GM11168 (cell line): ENCODE data around the gene MED27.
"Not testable (repeated sequence)": the region's sequence is repeated elsewhere in the genome, so short reads cannot be mapped to it uniquely, and the experiment has no call there.

Source experiments
- in situ Hi-C: fragments of 300-500 bp; cut with MboI; formaldehyde crosslinking; loops from one replicate; pipeline ENCODE4 v1.12.0; 2022; ENCODE audit warnings: low sequenced_read_pairs; ENCODE audit not compliant: unreplicated experiment

Gene MED27

DNA sequence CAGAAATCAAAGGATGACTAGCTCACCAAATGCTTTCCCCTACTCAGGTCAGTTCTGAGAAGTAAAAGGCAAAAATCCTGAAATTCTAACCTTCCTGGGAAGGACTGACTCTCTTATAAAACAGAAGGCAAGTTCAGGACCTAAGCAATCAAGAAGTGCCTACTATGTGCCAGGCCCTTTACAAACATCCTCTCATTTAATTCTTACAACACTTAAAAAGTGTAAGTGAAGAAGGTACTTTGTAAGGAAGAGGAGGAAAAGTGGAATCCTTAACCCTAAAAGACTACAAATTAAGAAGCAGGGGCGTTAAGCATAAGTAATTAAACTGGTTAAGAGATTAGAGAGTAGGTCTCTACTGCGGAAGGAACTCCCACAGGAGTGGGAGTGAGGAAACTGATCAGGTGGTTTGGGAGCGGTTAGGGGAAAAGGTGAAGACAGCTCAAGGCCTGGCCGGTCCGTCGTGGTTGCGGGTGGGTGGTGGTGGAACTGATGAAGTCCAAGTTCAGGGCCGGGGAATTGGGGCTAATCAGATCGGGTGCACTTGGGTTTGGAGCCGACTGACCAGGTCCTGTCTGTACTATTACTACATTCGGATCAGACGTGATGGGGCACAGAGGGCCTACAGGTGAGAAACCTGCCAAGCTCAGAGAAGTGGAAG lies 839 bp downstream of the MED27 start:
- in situ Hi-C loops: no loop called here

DNA sequence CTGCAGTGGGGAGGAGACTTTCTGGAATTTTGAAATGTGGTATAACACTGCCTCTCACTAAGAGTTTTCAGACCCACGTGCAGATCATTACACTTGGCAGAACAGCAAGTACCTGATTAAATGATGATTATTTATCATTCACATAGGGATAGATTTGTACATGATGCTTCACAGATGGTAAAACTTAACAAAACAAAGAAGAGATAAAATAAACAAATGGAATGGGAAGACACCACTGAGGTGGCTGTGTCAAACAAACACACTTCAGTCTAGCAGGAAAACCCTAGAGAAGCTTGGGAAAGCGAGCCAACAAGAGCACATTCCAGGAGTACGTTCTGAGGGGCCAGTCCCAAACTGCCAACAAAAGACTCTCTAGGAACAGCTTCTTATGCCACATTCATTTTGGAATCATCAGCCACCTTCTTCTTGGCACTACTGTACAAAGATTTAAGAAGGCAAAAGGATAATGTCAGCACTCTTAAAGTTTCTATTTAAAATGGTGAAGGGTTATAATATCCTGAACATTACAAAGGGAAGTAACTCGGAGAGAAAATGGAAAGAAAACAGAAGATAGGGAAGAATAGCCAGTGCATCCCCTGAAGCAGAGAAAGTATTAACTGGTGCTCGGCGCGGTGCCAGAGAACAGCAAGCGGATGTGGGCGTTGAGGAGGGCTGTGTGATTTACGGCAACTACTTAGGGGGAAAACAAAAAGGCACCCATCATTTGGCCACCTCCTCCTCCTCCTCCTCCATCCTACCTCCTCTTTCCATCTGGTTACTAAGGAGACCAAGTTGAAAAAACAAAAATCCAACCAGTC lies 1.6 kb downstream of the MED27 start:
- in situ Hi-C loops: no loop called here

DNA sequence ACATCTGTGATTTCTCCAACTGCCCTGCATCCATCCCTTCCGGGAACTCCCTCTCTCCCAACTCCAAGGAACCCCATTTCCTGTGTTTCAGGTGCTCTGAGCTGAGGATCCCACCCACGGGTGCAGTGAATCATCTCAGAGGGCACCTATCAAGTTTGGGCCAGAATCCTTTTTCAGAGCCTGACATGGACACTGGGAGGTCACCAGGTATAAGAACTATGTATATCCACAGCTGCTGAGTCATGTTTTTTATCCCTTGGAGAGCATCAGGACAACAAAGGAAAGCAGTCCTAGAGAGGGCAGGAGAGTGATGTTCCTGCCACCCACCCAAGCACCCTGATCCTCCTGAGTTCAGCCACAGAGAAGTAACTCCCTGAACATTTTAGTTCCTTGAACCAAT lies 3.8 kb downstream of the MED27 start:
- in situ Hi-C loops: no loop called here

DNA sequence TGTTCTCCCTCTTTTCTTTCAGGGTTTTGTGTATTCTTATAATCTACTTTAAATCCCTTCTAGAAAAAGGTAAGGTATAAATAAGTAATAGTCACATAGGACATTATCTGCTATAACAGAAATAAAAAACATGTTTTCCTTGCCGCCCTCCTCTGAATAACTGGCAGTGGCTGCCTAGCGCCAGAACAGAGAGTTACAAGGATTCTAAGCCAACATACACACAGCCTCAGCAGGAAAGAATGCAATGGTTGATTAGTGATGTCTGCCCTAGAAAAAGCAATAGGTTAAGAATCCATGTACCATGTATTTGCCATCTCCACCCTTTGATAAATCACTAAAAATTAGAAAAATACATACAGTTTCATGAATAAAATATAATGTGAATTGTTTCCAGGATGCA lies 4.9 kb downstream of the MED27 start:
- in situ Hi-C loops: no loop called here

DNA sequence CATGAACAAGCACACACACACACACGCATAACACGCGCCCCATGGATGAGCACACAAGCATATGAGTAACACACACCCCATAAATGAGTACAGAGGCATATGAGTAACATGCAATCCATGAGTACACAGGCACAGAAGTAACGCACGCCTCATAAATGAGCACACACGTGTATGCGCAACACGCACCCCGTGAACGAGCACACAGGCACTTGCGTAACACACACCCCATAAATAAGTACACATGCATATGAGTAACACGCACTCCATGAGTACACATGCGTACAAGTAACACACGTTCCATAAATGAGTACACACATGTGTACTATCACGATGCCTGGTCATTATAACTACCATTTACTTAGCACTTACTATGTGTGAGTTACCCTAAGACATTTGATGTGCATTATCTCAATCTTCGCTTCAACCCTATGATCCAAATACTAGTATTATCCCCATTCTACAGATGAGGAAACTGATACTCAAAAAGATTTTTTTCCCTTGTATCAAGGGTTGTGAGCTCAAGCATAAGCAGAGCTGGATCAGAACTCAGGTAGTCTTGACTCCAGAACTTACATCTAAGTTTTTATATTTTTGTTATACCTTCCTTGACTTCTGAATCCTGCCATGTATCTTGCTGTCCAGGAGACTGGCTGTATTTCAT lies 7.7 kb downstream of the MED27 start:
- in situ Hi-C loops: no loop called here

DNA sequence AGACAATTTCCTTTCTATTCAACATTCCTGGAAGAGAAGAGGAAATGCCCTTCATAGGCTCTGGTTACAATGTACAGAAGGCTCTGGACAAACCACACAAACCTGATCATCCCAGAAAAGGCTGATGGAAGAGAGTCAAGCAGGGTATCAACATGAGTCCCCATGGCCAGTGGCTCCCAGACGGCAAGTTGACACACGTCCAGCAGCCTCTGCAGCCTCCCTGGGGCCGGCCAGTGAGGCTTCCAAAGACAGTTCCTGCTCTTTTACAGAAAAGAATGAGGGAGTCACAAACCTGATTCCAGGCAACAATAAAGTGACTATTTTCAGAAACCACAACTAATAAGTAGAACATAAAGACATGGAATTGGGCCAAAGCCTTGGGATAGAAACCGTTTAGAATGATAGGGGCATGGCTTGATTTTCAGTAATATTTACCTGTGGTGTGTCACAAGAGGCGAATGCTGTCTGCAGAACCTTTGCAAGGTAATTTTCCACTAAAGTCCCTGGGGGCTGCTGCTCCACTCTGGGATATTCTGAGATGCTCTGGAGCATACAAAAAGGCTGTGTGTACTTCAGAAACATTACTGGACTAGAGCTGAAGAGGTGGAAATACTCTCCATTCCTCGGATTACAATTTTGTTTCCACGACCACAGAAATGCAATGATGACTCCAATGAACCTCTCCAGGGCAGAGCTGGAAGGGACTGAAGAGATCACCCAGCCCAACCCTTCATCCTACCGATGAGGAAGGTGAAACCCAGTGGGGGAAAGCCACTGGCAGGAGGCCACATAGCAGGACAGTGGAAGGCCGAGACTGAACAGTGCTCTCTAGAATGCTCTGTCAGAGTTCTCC lies 10.4 kb downstream of the MED27 start:
- in situ Hi-C loops: no loop called here

DNA sequence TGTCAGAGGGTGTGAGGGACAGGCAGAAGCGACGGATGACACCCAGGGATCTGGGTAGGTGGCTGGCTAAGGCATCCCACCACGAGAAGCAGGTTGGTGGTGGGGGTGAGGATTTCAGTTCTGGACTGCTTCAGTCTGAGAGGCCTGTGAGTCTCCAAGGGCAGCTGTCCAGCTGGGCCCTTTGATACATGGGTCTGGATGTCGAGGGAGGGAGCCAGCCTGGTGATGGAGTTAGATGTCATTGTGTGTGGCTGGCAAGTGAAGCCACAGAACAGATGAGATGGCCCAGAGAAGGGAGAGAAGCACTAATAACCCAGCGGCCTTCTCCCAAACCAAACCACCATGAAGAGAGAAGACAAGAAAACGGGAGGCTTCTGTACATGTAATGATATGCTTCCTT lies 11.1 kb downstream of the MED27 start:
- in situ Hi-C loops: no loop called here

DNA sequence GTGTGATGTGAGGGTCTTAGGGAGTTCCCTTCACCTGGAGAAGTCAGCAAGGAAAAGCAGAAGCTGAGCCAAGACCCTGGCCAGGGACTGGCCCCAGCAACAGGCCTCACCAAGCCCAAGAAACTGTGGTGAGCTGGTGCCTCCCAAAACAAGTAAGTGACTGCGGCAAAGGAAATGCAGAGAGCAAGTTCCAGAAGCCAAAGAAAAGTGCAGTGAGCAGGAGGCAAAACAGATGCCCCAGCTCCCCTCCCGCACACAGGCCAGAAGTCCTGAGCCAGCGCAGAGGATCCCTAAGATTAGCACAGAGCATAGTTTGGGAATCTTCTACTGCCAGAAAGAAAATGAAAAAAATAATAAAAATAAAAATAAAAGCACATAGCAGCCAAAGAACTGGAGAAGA lies 13.2 kb downstream of the MED27 start:
- in situ Hi-C loops: no loop called here

DNA sequence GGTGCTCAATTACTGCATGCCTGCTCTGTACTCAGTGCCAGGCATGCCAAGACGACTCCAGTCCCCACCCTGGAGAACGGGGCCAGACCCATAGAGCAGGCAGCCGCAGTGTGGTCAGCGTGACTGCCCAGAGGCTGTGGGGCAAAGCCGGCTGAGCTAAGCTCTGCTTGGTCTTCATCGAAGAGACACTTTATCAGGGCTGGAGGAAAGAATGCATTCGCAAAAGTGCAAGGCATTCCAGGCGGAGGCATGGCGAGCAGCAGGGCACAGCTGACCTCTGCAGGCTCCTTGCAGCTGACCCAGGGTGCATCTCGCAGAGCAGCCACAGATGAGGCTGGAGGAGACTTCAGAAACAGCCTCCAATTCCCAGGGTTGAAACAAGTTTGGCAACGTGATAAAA lies 13.6 kb downstream of the MED27 start:
- in situ Hi-C loops: no loop called here

DNA sequence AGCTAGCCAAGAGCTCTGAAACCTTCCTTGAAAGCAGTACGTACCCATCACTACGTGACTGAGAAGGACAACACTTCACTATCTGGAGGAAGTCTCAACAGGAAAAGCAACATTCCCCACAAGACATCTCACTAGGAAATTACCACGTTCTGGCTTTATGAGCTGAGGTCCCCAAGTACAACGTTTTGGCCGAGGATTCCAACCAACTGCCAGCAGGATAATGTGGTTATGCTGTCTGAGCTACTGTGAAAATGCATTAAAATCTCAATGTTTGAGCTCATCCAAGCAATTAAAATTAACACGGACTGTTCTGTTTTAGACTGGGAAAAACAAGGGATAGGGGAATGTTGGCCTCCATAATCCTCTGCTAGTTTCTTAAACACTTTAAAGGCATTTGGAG lies 16.4 kb downstream of the MED27 start:
- in situ Hi-C loops: no loop called here

DNA sequence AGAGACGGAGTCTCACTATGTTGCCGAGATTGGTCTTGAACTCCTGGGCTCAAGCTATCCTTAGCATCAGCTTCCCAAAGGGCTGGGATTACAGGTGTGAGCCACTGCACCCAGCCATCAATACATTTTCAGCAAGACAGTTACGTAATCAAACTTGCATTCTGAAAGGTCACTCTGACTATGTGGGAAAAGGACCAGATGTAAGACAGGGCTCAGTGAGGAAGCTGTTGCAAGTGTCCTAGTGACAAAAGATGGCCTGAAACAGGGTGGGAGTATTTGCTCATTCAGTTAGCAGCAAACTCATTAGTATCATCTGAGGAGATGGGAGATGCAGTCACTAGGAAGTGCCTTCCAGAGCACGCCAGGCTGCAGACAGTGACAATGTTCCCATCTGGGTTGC lies 16.9 kb downstream of the MED27 start:
- in situ Hi-C loops: no loop called here

DNA sequence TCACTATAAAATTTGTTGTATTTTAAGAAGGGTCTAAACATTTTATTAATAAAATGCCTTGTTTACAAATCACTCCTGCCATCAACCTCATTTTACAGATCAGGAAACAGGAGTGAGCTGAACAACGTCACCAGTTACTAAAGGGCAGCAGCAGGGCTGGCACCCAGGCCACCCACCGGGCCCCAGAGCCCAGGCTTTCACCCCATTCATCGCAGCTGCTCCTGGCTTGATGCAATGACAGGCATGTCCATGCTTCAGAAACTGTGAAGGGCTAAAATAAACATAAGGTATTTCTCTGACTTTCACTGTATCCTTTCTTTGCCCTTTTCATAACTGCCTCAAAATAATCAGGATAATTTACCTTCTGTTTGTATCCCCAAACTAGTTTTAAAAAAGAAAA lies 18.1 kb downstream of the MED27 start:
- in situ Hi-C loops: no loop called here

DNA sequence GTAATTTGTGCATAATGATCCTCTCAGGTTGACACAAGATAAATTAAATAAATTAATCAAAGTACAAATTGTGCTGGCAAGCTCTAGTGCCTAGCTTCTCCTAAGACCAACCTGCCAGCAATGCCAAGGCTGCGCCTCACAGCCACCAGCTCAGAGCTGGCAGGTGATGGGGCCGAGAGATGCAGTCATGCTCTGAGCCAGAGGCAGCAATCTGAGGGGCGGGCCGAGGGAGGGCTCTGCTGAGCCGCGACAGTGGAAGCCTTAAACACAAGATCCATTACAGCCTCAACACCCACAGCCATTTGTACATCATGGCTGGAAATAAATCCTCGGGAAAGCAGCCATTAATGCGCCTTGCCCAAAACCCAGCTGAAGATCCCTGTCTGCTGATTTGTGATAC lies 20.3 kb downstream of the MED27 start:
- in situ Hi-C loops: no loop called here

DNA sequence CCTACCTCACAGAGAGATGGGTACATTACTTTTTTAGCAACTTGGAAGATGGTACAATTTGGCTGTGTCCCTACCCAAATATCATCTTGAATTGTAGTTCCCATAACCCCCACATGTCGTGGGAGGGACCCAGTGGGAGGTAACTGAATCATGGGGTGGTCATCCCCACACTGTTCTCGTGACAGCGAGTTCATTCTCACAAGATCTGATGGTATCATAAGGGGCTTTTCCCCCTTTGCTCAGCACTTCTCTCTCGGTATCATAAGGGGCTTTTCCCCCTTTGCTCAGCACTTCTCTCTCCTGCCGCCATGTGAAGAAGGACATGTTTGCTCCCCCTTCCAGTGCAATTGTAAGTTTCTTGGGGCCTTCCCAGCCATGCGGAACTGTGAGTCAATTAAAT lies 21.4 kb downstream of the MED27 start:
- in situ Hi-C loops: not testable (repeated sequence)

DNA sequence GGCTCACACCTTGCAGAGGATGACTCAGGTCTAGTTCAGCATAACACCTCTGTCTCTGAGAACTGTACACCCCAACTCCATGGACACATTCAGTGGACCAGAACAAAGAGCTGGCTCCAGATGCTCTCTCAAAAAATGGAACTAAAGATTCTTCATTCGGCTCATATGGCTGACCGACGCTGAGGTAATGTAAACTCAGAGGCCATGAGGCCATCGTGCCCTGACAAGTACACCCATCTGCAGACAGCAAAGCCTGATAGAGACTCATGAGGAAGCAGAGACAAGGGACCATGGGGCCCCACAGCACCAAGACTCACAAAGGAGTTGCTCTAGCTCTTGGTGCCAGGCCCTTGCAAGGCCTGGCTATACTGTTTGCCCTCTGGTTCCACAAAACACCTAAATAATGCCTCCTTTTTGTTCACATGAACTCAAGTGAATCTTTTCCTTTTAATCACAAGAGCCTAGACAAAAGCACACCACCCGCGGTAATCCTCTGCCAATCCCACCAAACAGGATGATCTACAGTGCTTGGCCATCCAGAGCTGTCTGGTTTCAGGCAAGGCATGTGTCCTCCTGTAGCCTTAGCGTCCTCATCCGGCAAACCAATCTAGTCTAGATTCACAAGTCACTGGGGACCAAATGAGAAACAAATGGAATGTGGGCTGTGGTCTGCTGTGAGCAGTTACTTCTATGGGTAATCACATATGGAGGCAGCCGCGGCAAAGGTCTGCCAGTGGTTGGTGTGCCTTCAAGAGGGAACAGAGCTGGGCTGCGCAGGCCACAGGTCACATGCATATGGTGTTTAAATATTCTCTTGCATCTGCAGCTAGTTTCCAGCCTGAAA lies 22.7 kb downstream of the MED27 start:
- in situ Hi-C loops: no loop called here

DNA sequence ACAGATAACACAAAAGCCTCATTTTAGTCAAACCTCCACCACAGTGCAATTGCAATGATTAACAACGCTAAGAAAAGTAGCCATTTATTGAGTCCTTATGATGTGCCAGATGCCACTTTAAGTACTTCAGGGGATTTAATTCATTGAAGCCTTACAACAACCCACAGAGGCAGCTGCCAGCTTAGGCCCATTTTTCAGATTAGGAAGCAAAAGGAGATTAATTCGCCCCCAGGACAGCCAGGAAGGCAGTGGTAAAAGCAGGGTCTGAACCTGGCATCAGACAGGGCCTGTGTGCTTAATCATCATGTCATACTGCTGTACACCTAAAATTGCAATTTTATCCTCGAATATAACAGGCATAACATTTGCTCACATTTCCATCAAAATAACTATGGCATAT lies 23.9 kb downstream of the MED27 start:
- in situ Hi-C loops: no loop called here

DNA sequence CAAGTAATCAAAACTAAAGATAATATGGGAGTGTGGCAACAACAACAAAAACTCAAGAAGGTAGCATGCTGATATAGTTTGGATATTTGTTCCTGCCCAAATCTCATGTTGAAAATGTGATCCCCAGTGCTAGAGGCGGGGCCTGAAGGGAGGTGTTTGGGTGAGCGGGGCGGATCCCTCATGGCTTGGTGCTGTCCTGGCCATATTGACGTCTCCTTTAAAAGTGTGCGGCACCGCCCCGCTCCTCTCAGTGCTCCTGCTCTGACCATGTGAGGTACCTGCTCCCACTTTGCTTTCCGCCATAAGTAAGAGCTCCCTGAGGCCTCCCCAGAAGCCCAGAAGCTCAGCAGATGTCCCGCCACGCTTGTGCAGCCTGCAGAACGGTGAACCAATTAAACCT lies 25.6 kb downstream of the MED27 start:
- in situ Hi-C loops: no loop called here

DNA sequence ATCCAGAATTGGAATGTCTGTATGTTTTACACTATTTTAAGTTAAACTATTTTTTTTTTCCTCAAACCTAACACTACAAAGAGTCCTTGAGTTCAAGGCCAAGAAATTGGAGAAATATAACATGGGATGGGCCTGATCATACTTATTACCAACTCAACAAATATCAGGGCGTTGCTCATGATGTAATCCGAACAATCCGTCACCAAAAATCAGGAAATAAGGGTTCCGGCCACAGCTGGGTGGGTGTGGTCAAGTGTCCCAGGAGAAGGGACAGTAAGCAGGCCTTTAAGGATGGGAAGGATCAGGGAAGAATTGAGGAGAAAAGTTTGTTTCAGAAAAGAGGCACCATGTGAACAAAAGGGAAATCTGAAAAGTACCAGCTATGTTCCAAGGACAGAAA lies 29.8 kb downstream of the MED27 start:
- in situ Hi-C loops: no loop called here

DNA sequence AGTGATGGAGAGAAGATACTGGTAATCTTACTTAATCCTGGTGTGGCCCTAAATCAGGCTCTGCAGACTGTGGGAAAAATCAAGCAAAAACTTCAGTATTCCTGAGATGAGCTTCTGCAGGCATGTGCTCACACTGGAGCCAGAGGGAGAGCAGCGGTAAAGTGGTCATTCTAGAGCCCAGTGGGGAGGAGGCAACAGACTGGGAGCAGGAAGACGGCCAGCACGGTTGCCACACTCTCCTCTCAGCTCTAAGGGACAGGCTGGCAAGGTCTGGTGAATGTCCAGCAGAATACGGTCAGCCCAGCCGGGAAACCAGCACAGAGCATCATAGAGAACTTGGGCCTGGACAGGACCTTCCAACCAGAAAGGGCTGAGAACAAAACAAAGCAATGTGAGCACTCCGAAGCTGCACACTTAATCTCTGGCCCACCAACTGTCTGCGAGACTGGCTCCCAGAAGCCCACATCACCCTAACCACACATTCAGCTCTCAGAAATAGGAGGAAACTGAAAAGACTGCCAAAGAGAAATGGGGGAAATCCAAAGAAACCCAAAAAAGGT lies 30.3 kb downstream of the MED27 start:
- in situ Hi-C loops: no loop called here
